HG03196 (cell line): ENCODE measurements around the gene POLA2.
"Not testable (repeated sequence)": the region's sequence is repeated elsewhere in the genome, so short reads cannot be mapped to it uniquely, and the experiment has no call there.

Source experiments
- ATAC-seq: cut with Tn5 transposase; IDR thresholded peaks from one replicate; pipeline ENCODE4 v1.9.1; 2021; ENCODE audit not compliant: unreplicated experiment

POLA2 gene

DNA sequence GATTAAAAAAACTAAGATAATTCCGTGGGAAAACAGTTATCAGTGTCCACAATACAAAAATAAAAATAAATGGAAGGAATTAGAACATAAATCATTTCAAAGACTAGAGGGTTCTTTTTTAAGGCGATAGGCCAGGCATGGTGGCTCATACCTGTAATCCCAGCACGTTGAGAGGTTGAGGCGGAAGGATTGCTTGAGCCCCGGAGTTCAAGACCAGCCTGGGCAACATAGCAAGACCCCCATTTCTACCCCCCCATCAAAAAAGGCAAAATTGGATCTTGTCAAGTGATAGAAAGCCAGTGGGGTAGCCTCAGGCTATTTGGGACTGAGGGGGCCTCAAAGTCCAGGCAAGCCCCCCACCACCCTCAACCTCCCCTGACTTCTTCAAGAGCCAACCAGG lies 20.6 kb upstream of the POLA2 start:
- no peak for ATAC-seq

DNA sequence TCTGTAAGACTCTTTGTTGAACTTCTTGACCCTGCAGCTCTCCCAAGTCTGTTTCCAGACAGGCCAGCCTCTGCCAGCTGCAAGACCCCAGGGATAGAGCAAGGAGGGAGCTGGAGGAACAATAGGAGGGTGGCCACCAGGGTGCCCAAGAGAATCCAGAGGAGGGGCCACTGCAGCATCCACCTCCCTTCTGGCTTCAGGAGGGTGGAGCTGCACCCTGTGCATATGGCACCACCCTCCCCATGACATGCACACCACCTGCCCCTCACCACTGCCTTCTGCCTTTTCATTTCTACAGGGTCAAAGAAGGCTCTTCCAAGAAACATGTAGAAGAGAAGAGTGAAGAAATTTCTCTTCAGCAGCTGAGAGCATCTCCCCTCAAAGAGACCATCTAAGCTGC lies 20.1 kb upstream of the POLA2 start:
- no peak for ATAC-seq

DNA sequence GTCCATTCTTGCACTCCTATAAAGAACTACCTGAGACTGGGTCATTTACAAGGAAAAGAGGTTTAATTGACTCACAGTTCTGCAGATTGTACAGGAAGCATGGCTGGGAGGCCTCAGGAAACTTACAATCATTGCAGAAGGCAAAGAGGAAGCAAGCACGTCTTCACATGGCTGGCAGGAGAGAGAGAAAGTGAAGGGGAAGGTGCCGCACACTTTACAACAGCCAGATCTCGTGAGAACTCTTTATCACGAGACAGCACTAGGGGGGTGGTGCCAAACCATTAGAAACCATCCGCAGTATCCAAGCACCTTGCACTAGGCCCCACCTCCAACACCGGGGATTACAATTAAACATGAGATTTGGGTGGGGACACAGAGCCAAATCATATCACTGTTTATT lies 19.4 kb upstream of the POLA2 start:
- ATAC-seq, result no peak

DNA sequence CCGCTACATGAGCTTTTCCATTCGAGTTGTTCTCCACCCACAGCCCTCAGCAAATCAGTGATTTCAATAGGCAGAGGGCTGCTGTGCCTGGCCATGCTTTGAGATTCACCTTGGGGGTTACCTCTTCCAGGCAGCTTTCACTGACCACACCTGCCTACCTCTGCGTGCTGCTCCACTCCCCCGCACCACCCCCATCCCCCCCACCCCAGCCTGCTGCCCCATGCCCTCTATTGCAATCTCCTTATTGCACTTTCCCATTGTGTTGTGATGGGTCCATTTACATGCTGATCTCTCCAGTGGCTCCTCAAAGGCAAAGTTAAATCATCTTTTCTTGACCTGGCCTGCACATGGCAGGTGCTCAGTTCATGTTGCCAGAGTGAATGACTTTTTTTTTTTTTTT lies 18.0 kb upstream of the POLA2 start:
- ATAC-seq, result no peak

DNA sequence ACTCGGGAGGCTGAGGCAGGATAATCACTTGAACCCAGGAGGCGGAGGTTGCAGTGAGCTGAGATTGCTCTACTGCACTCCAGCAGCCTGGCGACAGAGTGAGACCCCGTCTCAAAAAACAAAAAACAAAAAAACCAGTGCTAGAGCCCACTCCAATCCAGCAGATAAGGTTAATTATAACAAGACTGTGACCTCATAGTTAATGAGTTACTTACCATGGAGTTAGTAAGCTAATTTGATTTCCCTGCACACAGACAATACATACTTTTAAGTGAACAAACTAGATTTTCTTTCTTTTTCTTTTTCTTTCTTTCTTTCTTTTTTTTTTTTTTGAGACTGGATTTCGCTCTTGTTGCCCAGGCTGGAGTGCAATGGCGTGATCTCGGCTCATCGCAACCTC lies 16.7 kb upstream of the POLA2 start:
- ATAC-seq, result not testable (repeated sequence)

DNA sequence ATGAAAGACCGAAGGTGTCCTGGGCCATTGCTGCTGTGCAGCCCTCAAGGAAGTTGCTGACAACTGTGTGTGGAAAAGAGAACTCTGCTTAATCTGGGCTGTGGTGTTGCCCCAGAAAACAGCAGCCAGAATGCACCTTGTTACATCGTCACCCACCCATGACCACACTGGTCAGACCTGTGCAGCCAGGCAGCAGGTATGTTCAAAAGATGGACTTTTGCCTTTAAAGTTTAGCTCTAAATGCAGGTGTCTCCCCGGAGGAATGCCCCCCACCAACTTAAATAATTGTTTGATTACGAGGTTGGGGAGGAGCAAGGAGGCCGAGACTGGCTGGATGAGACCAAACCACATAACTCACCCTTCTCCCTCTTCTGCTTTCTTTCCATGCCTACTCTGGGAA lies 15.3 kb upstream of the POLA2 start:
- ATAC-seq, result no peak

DNA sequence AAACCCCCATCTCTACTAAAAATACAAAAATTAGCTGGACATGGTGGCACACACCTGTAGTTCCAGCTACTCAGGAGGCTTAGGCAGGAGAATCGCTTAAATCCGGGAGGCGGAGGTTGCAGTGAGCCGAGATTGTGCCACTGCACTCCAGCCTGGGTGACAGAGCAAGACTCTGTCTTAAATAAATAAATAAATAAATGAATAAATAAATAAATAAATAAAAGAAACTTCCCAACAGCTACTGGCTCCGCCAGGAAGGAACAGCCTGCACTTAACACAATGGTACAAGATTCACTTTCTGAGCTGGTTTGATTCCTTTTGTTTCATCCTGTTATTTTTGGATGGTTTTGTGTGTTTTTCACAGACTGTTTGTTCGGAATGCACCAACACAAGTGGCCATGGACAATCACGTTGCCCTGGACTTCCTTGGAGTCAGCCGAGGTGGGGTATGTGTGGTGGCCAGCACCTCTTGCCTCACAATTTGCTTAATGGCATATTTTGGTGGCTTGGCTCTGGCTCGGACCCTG lies 13.5 kb upstream of the POLA2 start:
- ATAC-seq, result not testable (repeated sequence)

DNA sequence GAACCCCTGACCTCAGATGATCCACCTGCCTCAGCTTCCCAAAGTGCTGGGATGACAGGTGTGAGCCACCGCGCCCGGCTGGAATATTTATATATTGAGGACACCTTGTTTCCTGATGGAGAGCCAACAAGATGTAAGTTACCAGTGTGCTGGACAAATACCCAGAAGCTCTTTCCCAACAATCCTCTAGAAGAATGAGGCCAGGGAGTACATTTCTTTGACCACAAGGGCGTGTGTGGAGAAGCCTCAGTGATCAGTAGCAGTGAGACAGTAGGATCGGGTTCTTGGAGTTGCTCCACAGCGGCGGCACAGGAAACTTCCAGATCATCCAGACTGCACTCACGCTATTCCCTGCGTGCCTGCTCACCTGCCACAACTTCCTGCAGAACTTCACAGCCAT lies 10.3 kb upstream of the POLA2 start:
- ATAC-seq, result no peak

DNA sequence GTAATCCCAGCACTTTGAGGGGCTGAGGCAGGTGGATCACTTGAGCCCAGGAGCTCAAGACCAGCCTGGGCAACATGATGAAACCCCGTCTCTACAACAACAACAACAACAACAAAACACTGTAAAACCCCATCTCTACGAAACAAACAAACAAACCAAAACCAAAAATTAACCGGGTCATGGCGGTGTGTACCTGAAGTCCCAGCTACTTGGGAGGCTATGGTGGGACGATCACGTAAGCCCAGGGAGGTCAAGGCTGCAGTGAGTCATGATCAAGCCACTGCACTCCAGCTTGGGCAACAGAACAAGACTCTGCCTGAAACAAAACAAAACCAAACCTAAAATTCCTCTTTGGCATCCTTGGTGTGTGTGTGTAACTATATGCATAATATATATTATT lies 7.0 kb upstream of the POLA2 start:
- no peak for ATAC-seq

DNA sequence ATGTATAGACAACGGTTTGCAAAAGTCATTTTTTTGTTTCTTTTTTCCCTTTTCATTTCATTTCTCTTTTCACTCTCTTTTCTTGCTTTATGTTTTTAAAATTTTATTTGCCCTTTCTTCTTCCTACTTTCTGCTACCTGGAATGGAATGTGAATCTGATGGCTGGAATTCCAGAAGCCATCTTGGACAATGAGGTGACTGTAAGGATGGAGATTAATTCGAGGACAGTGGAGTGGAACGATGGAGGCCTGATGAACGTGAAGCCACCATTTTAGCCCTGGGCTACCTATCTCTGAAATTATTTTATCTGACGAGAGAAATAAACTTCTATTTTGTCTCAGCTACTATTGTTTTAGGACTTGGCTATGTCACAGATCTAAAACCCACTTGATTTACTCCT lies 2.8 kb upstream of the POLA2 start:
- no peak for ATAC-seq

DNA sequence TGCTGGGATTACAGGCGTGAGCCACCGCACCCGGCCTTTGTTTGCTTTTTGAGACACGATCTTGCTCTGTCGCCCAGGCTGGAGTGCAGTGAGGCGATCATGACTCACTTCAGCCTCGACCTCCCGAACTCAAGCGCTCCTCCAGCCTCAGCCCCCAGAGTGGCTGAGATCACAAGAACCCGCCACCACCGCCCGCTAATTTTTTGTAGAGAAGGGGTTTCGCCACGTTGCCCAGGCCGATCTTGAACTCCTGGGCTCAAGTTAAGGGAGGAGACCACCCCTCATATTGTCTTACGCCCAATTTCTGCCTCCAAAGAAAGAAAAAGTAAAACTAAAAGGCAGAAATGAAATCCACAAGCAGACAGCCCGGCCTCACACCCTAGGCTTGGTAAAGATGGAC lies 1.5 kb upstream of the POLA2 start:
- ATAC-seq, result no peak

DNA sequence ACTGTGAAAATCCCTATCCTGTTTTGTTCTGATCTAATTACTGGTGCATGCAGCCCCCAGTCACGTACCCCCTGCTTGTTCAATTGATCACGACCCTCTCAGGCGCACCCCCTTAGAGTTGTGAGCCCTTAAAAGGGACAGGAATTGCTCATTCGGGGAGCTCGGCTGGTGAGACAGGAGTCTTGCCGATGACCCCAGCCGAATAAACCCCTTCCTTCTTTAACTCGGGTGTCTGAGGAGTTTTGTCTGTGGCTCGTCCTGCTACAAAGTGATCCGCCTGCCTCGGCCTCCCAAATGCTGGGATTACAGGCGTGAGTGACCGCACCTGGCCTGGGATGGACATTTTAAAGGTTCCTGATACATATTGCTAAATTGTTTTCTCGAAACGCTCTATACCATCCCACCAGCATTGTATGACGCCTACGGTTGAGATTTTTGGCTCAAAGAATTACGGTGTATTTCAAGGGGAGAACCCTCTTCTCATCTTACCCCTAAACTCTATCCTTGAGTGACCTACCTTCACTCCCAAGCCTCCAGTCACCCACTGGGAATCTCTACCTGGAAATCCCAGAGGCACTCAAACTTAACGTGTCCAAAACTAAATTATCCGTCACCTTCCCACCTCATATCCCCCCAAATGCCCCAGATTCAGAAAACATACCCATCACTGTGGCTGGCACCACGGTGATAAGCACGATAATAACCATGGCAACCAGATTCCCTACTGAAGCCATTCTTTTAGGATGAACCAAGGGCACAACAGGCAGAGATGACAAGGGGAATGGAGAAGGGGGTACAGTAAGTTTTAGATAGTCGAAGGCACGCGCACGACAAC lies 789 bp upstream of the POLA2 start:
- ATAC-seq, result peak; percentile 13

DNA sequence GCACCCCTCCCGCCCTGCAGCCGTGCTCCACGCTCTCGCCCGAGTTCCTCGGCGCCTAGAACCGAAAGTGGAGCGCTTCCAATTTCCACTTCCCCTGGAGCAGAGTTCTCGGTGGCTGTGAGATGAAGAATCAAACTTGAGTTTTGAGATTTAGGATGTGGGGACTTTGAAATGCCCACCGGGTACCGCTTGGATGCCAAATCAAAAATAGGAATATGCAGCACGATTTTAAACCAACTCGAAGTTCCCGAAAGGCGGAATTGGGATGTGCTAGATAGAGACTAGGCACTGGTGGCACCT lies 569 bp downstream of the POLA2 start:
- ATAC-seq, result no peak

DNA sequence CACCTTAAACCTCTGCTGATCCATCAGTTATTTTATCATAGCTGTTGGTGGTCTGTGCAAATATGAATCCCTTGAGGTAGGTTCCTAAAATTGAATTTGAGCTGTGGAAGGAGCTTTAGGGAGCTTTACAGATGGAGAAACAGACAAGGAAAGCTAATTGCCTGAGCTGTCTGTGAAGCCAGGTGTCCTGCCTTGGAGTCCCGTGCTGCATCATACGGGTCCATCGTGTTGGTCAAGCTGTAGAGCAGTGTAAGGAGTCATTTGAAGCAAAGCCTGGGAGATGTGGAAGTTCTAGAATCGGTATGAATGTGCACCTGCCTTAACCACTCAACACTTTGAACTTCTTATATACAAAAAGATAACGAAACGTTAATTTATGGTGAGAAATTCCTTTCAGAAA lies 1.0 kb downstream of the POLA2 start:
- ATAC-seq, result no peak

DNA sequence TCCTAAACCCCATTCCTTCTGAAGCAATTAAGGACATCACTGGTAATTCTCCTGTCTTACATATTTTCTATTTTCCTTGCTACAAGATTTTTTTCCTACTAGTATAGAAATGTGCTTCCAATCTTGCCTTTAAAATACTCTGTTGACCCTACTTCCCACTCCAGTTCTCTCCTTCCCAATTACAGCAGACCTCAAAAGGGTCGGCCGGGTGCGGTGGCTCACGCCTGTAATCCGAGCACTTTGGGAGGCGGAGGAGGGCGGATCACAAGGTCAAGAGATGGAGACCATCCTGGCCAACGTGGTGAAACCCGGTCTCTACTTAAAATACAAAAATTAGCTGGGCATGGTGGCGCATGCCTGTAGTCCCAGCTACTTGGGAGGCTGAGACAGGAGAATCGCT lies 3.0 kb downstream of the POLA2 start:
- not testable (repeated sequence) for ATAC-seq

DNA sequence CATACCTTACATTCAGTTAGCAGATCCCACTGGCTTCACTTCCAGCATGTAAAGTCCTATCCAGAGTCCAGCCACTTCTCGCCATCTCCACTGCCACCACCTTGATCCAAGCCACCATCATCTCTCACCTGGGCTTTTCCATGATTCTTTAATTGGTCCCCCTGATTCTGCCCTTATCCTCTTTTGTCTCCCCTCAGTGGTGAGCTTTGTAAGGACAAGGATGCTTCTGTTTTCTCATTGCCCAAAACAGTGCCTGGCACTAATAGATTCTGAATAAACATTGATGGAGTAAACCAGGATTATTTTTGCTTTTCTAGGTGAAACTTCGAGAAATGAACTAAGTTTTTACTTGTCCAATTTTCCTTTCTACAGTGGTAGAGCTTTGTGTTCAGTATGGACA lies 4.4 kb downstream of the POLA2 start:
- no peak for ATAC-seq

DNA sequence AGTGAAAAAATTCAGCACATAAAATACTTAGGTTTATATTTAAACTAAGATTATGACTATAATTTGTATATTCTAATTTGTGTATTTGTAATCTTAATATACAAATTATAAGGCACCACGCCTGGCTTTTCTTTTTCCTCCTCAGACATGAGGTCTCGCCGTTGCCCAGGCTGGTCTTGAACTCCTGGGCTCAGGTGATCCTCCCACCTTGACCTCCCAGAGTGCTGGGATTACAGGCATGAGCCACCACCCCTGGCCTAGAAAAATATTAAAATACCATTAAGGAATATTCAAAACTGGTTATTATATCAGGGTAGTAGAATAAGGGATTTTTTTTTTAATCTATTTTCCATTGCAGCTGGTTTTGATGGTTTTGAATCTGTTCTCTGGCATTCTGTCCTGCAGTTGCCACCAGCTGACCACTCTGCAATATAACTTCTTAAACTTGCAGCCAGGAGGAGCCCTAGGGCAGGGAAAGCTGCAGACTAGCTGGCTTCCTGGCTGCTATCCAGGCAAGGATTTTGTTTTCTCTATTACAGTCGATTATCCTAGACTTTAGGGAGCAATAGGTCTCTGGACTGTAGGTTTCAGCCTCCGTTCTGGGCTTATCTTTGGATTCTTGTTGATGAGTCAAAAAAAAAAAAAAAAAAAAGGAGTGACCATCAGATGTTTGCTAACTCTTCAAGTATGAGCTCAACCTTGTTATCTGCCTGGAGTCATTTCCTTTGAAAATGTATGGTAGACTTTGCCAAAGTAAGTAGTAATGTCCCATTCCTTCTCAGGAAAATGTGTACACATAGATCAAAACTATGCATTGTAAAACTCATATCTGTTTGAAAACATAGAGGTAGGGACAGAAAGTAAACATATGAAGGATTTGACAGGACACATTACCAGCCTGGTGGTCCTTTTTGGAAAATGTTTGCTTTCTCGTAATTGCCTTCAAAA lies 13.2 kb downstream of the POLA2 start:
- ATAC-seq, result no peak

DNA sequence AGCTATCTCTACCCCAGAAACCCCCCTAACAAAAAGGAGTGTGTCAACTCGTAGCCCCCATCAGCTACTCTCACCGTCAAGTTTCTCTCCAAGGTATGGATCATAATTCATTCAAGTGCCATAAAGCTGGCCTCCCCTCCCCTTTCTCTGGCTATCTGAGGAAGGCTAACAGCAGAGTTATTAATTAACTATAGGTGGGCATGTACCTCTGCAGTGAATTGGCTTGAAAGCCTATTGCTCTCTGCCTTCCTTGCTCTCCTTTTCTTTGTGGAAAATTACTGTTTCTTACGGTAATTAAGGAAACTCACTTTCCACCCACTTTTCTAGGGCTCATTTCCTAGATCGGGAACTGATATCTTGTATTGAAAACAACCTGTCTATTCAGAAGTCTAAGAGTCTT lies 14.1 kb downstream of the POLA2 start:
- no peak for ATAC-seq

DNA sequence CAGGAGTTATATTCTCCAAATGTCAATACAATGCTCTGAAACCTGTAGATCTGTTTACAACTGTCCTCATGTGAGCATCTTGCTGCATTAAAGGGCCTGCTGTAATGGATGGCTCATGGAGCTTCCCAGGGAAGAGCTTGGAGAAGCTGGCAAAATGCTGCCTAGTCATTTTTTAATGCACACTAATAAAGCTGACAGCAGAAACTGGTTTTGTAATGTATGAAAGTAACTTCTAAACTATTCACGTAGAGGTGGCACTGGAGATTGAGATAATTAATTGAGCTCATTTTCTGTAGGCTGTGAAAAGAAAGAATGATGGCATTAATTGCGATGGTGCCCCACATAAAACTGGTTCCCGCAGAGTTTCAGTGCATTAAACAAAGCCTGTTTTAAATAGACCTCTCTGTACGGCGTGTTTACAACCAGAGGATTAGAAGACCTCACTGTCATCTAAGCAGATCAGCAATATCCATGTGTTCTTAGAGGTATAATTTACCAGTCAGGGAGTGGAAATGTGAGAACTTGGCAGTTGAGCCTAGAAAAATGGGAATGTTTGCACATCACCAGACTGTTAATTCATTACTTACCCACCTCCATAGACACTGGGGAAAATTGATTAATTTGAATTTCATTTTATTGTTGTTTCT lies 16.0 kb downstream of the POLA2 start:
- ATAC-seq, result no peak

DNA sequence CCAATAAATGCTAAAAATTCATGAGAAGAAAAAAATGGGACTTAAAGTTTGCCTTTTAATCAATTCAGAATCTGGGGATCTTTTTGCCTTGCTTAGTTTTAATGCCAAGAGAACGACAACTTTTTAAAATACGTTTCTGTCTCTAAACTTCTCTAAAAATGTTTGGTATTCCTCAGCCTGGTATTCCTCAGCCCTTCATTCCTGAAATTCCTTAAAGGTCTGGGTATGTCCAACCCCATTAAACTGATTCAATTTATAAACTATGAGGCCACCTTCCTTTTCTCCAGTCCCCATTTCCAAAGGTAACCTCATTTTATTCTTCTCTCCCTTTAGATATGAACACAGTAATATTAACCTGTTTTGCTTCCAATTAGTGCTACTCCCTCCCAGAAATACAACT lies 16.6 kb downstream of the POLA2 start:
- ATAC-seq, result no peak

DNA sequence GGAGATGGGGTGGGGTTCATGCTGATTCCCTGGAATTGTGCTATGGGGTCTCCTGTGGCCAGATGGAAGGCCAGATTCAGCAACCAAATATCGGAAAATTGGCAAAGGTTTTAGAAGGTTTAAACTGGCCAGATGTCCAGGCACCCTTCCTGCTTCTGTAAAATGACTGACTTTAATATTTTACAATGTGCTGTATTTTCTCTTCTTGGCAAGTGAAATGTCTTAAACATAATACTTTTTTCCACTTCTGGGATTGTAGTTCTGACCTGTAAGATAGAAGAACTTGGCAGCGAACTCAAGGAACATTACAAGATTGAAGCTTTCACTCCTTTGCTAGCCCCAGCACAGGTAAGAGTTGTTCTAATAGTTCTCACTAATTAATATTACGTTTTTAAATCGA lies 17.5 kb downstream of the POLA2 start:
- no peak for ATAC-seq
